HCT116 (cell line): ENCODE measurements around the gene ILRUN. TPM values are rescaled to one million over a fixed set of nuclear protein-coding genes. Genes with fewer than 3 reads are reported as not detected.

Experiments used
- ATAC-seq: fragments of 200-7000 bp; cut with Tn5 transposase; 2 replicates; pipeline ENCODE4 v1.9.1; 2020; ENCODE audit warnings: mild to moderate bottlenecking, moderate library complexity
- BruUV-seq: library from RNA; stranded (reverse); fragments of 400-500 nt; replicated peaks from 2 replicates; lab custom pipeline; 2021; lab: Mats Ljungman, UMichigan
- CTCF ChIA-PET: fragments of 300-600 bp; sonication (Branson Sonifier 250); formaldehyde crosslinking; loops from one replicate; lab custom pipeline; 2021; ENCODE audit warnings: antibody characterized with exemption; lab: Charles Lee
- POLR2A ChIA-PET: fragments of 300-600, 350-600 bp; sonication (Branson Sonifier 250); formaldehyde crosslinking; loops from one replicate; lab custom pipeline; 2021; ENCODE audit warnings: antibody characterized with exemption; lab: Charles Lee
- RAD21 ChIA-PET, 2 experiments: fragments of 300-600 bp; sonication (Branson Sonifier 250); formaldehyde crosslinking; loops; one replicate each; lab custom pipeline; 2023; ENCODE audit warnings: low total read pairs in 2 of 2; ENCODE audit not compliant: uncharacterized antibody in 2 of 2, unreplicated experiment in 2 of 2, low non-redundant PET in 1 of 2; lab: Charles Lee
- DNase-seq: peaks from one replicate; pipeline ENCODE4 v3.0.0-alpha.2; 2010; ENCODE audit warnings: low read depth, low spot score
- H2AFZ ChIP-seq: fragments of 200-600 bp; shearing (Covaris generic), sonication (generic); 2 replicates; pipeline ENCODE4 v1.6.1; 2017; ENCODE audit warnings: low read depth, mixed run types, mixed read lengths, antibody characterized with exemption, low read length; ENCODE audit not compliant: poor library complexity, severe bottlenecking
- H3K27ac ChIP-seq: 2 replicates; pipeline ENCODE4 v1.5.1; 2012; ENCODE audit warnings: low read depth, low read length
- H3K27me3 ChIP-seq: fragments of 200-600 bp; sonication (generic); 2 replicates; pipeline ENCODE4 v1.6.1; 2016; ENCODE audit warnings: mixed run types, low read length, mixed read lengths; ENCODE audit not compliant: insufficient read depth
- H3K36me3 ChIP-seq, 2 experiments: fragments of 200-500 bp in 1 of 2; fragments of 200-600 bp in 1 of 2; sonication (Bioruptor generic) in 1 of 2; sonication (generic) in 1 of 2; 2 replicates each; pipeline versions ENCODE4 v1.5.1 to v1.6.1; 2014 to 2016; ENCODE audit warnings: low read length in 2 of 2, inconsistent platforms in 1 of 2, mixed read lengths in 1 of 2, mixed run types in 1 of 2; ENCODE audit not compliant: insufficient read depth in 2 of 2, control insufficient read depth in 1 of 2
- H3K4me1 ChIP-seq, 2 experiments: fragments of 200-600 bp in 1 of 2; sonication (generic) in 1 of 2; 2 replicates each; pipeline versions ENCODE4 v1.5.1 to v1.6.1; 2012 to 2017; ENCODE audit warnings: low read length in 2 of 2, inconsistent platforms in 1 of 2, mild to moderate bottlenecking in 1 of 2, mixed read lengths in 1 of 2, mixed run types in 1 of 2, moderate library complexity in 1 of 2; ENCODE audit not compliant: insufficient read depth in 2 of 2, control insufficient read depth in 1 of 2
- H3K4me2 ChIP-seq: fragments of 200-600 bp; sonication (generic); 2 replicates; pipeline ENCODE4 v1.6.1; 2017; ENCODE audit warnings: mixed run types, low read length, mixed read lengths
- H3K4me3 ChIP-seq, 2 experiments: fragments of 200-600 bp in 1 of 2; sonication (generic) in 1 of 2; replicated peaks in 1 of 2; 2 replicates each; pipeline ENCODE4 v1.5.1; 2011 to 2016; ENCODE audit warnings: low read length in 2 of 2, control low read depth in 1 of 2, low read depth in 1 of 2, mild to moderate bottlenecking in 1 of 2, mixed read lengths in 1 of 2, mixed run types in 1 of 2
- H3K79me2 ChIP-seq: fragments of 200-600 bp; sonication (generic); 2 replicates; pipeline ENCODE4 v1.6.1; 2017; ENCODE audit warnings: mild to moderate bottlenecking, mixed run types, low read length, moderate library complexity, mixed read lengths; ENCODE audit not compliant: insufficient read depth
- H3K9ac ChIP-seq: fragments of 200-600 bp; sonication (generic); 2 replicates; pipeline ENCODE4 v1.6.1; 2016; ENCODE audit warnings: low read length, mixed read lengths
- H3K9me2 ChIP-seq: fragments of 200-600 bp; sonication (generic), shearing (Covaris generic); 2 replicates; pipeline ENCODE4 v1.6.1; 2017; ENCODE audit warnings: mixed run types, mild to moderate bottlenecking, moderate library complexity; ENCODE audit not compliant: insufficient read depth
- H3K9me3 ChIP-seq, 2 experiments: fragments of 200-500 bp in 1 of 2; fragments of 200-600 bp in 1 of 2; sonication (Bioruptor generic) in 1 of 2; sonication (generic) in 1 of 2; 2 replicates each; pipeline ENCODE4 v1.6.1; 2014 to 2017; ENCODE audit warnings: low read length in 2 of 2, mixed read lengths in 2 of 2, inconsistent platforms in 1 of 2, low read depth in 1 of 2, mild to moderate bottlenecking in 1 of 2, mixed run types in 1 of 2, moderate library complexity in 1 of 2; ENCODE audit not compliant: control insufficient read depth in 1 of 2, insufficient read depth in 1 of 2
- H4K20me1 ChIP-seq: fragments of 200-600 bp; sonication (generic), shearing (Covaris generic); 2 replicates; pipeline ENCODE4 v1.6.1; 2017; ENCODE audit warnings: mixed run types, mild to moderate bottlenecking, moderate library complexity; ENCODE audit not compliant: insufficient read depth
- ATF3 ChIP-seq: IDR thresholded peaks from 2 replicates; pipeline ENCODE4 v1.6.1; 2012
- CBX3 ChIP-seq: IDR thresholded peaks from 2 replicates; pipeline ENCODE4 v1.6.1; 2012; ENCODE audit warnings: low read depth
- CEBPB ChIP-seq: IDR thresholded peaks from 2 replicates; pipeline ENCODE4 v1.6.1; 2012; ENCODE audit warnings: low read depth
- CTCF ChIP-seq, 3 experiments: fragments of 200-600 bp in 1 of 3; sonication (generic) in 1 of 3; IDR thresholded peaks in 2 of 3; conservative IDR thresholded peaks in 1 of 3; 2 replicates each; pipeline ENCODE4 v1.5.1; 2012 to 2017; ENCODE audit warnings: low read depth in 2 of 3, low read length in 2 of 3, antibody characterized with exemption in 1 of 3, borderline replicate concordance in 1 of 3, control low read depth in 1 of 3, mild to moderate bottlenecking in 1 of 3, mixed read lengths in 1 of 3, mixed run types in 1 of 3, moderate library complexity in 1 of 3; ENCODE audit not compliant: insufficient read depth in 1 of 3
- EZH2 ChIP-seq: fragments of 200-600 bp; sonication (generic); IDR thresholded peaks from 2 replicates; pipeline ENCODE4 v1.6.1; 2017; ENCODE audit warnings: antibody characterized with exemption, mixed run types
- EZH2phosphoT487 ChIP-seq: fragments of 200-600 bp; IDR thresholded peaks from 2 replicates; pipeline ENCODE4 v1.6.1; 2018; ENCODE audit warnings: antibody characterized with exemption, borderline replicate concordance
- FOSL1 ChIP-seq: IDR thresholded peaks from 2 replicates; pipeline ENCODE4 v1.6.1; 2012; ENCODE audit warnings: low read depth
- POLR2AphosphoS5 ChIP-seq: IDR thresholded peaks from 2 replicates; pipeline ENCODE4 v1.6.1; 2011; ENCODE audit warnings: mild to moderate bottlenecking, low read depth, low read length, moderate library complexity
- RAD21 ChIP-seq: IDR thresholded peaks from 2 replicates; pipeline ENCODE4 v1.6.1; 2012; ENCODE audit warnings: low read depth, mild to moderate bottlenecking
- REST ChIP-seq: IDR thresholded peaks from 2 replicates; pipeline ENCODE4 v1.6.1; 2012; ENCODE audit warnings: low read depth
- SIN3A ChIP-seq: IDR thresholded peaks from 2 replicates; pipeline ENCODE4 v1.6.1; 2012; ENCODE audit warnings: low read depth
- ZNF274 ChIP-seq: fragments of 200-500 bp; sonication (Bioruptor generic); IDR thresholded peaks from 2 replicates; pipeline ENCODE4 v1.6.1; 2014; ENCODE audit warnings: mild to moderate bottlenecking, low read depth, low read length, inconsistent platforms
- intact Hi-C: fragments of 100-400 bp; cut with micrococcal nuclease; formaldehyde crosslinking; loops from 2 replicates; pipeline ENCODE4 v1.10.0; 2022
- total RNA-seq: library from RNA; stranded (reverse); gene quantifications from one replicate; pipeline ENCODE4 v1.2.1, GENCODE V29; 2021; ENCODE audit not compliant: unreplicated experiment

ILRUN gene
- total RNA-seq, 1 experiment from 2014 or later = 51.9 TPM

- no peaks in the 10 kb centered on the region for H3K4me1 ChIP-seq
- no peak overlapping the region for H3K9ac ChIP-seq
- H2AFZ ChIP-seq = no peak overlapping the region
- no peak for DNase-seq
- BruUV-seq = no TSS peak
- H3K9me2 ChIP-seq = no peaks in the 10 kb centered on the region
- peaks cover 0 to 3% of the 10 kb centered on the region in 2 experiments; a peak in 1 of 4 replicates for H3K9me3 ChIP-seq
- no peaks in the 10 kb centered on the region for H4K20me1 ChIP-seq
- TF ChIP-seq REST = no peak
- TF ChIP-seq CBX3 = no peak
- TF ChIP-seq EZH2 = no peak
- no peak for TF ChIP-seq SIN3A
- TF ChIP-seq ATF3 = no peak
- TF ChIP-seq CTCF (IDR thresholded peaks at IDR 0.05 in 2 of 3, conservative IDR thresholded peaks at IDR 0.05 in 1 of 3; ENCODE audit: borderline replicate concordance in 1 of 3, insufficient read depth in 1 of 3, low read depth in 2 of 3, low read length in 2 of 3) = no peak
- TF ChIP-seq ZNF274 = no peak
- TF ChIP-seq EZH2phosphoT487 = no peak
- TF ChIP-seq RAD21 = no peak
- no peak for TF ChIP-seq FOSL1
- no peak for TF ChIP-seq POLR2AphosphoS5
- no peak for TF ChIP-seq CEBPB
- no peaks in the 10 kb centered on the region for H3K27me3 ChIP-seq
- intact Hi-C loops = no loop called here
- H3K4me3 ChIP-seq = no peak overlapping the region
- H3K27ac ChIP-seq = no peak overlapping the region
- no peaks in the 10 kb centered on the region for H3K36me3 ChIP-seq
- no peak overlapping the region for H3K4me2 ChIP-seq
- ChIA-PET RAD21 (no interaction called here), CTCF (no interaction called here), POLR2A (no interaction called here)
- ATAC-seq = no peak
- H3K79me2 ChIP-seq = no peaks in the 10 kb centered on the region
Measured at GRCh38 chr6:34729631-34730470, 33.3 kb upstream of the ILRUN start.
